HepG2 (cell line): ENCODE results near the gene STX10. TPM values are rescaled to one million over a fixed set of nuclear protein-coding genes. Genes with fewer than 3 reads are reported as not detected.

Experiments
- BRF2 ChIP-seq: sonication (generic); formaldehyde crosslinking; IDR thresholded peaks from 2 replicates; pipeline ENCODE4 v1.8.1; 2022; ENCODE audit warnings: mild to moderate bottlenecking, missing genetic modification reagents
- CBX2 ChIP-seq, 2 experiments: fragments of 200-600 bp in 1 of 2; sonication (generic); formaldehyde crosslinking in 1 of 2; IDR thresholded peaks; 2 replicates each; pipeline versions ENCODE4 v1.7.0 to v1.8.1; 2018 to 2022; ENCODE audit warnings: low read depth in 2 of 2, low read length in 1 of 2, mild to moderate bottlenecking in 1 of 2, missing genetic modification reagents in 1 of 2
- DMTF1 ChIP-seq: sonication (generic); formaldehyde crosslinking; IDR thresholded peaks from 2 replicates; pipeline ENCODE4 v1.4.0; 2020; ENCODE audit warnings: mild to moderate bottlenecking, missing genetic modification reagents
- DPF2 ChIP-seq: sonication (generic); formaldehyde crosslinking; IDR thresholded peaks from 2 replicates; pipeline ENCODE4 v1.4.0; 2020; ENCODE audit warnings: mild to moderate bottlenecking, low read depth, missing genetic modification reagents, borderline replicate concordance
- EHMT2 ChIP-seq: fragments of 200-600 bp; sonication (generic); IDR thresholded peaks from 2 replicates; pipeline ENCODE4 v1.7.0; 2017; ENCODE audit warnings: antibody characterized with exemption, low read depth, low read length, borderline replicate concordance
- ETS1 ChIP-seq: sonication (generic); formaldehyde crosslinking; IDR thresholded peaks from 2 replicates; pipeline ENCODE4 v1.4.0; 2020; ENCODE audit warnings: missing genetic modification reagents
- FOXJ3 ChIP-seq: sonication (generic); formaldehyde crosslinking; IDR thresholded peaks from 2 replicates; pipeline ENCODE4 v1.4.0; 2020; ENCODE audit warnings: missing genetic modification reagents, mild to moderate bottlenecking, borderline replicate concordance
- GTF2F1 ChIP-seq: fragments of 150-350 bp; IDR thresholded peaks from 2 replicates; pipeline ENCODE4 v1.6.1; 2014; ENCODE audit warnings: low read length
- HMGA1 ChIP-seq: sonication (generic); formaldehyde crosslinking; conservative IDR thresholded peaks from 2 replicates; pipeline ENCODE4 v1.4.0; 2020; ENCODE audit warnings: missing genetic modification reagents
- HNF4A ChIP-seq: sonication (generic); formaldehyde crosslinking; IDR thresholded peaks from 2 replicates; pipeline ENCODE4 v1.4.0; 2020; ENCODE audit warnings: missing genetic modification reagents
- MAF1 ChIP-seq: sonication (generic); formaldehyde crosslinking; IDR thresholded peaks from 2 replicates; pipeline ENCODE4 v1.5.0; 2020; ENCODE audit warnings: missing genetic modification reagents, borderline replicate concordance
- MEIS2 ChIP-seq: sonication (generic); formaldehyde crosslinking; IDR thresholded peaks from 2 replicates; pipeline ENCODE4 v1.9.0; 2021; ENCODE audit warnings: mild to moderate bottlenecking, missing genetic modification reagents
- MTA3 ChIP-seq: sonication (generic); formaldehyde crosslinking; IDR thresholded peaks from 2 replicates; pipeline ENCODE4 v1.4.0; 2020; ENCODE audit warnings: missing genetic modification reagents
- RBFOX2 ChIP-seq: fragments of 200-400 bp; formaldehyde crosslinking; IDR thresholded peaks from 2 replicates; pipeline ENCODE4 v1.6.1; 2017; ENCODE audit warnings: low read depth, mild to moderate bottlenecking, low read length
- SMARCE1 ChIP-seq: fragments of 450-650 bp; IDR thresholded peaks from 2 replicates; pipeline ENCODE4 v1.6.1; 2017; ENCODE audit warnings: borderline replicate concordance
- SP140L ChIP-seq: sonication (generic); formaldehyde crosslinking; IDR thresholded peaks from 2 replicates; pipeline ENCODE4 v1.4.0; 2020; ENCODE audit warnings: missing genetic modification reagents, borderline replicate concordance
- SUZ12 ChIP-seq: fragments of 150-350 bp; IDR thresholded peaks from 2 replicates; pipeline ENCODE4 v1.6.1; 2014; ENCODE audit warnings: low read depth, low read length
- ZMAT5 ChIP-seq: sonication (generic); formaldehyde crosslinking; IDR thresholded peaks from 2 replicates; pipeline ENCODE4 v1.5.0; 2020; ENCODE audit warnings: mild to moderate bottlenecking, low read depth, missing genetic modification reagents, borderline replicate concordance
- ZNF30 ChIP-seq: sonication (generic); formaldehyde crosslinking; IDR thresholded peaks from 2 replicates; pipeline ENCODE4 v1.5.0; 2020; ENCODE audit warnings: mild to moderate bottlenecking, missing genetic modification reagents
- ZNF749 ChIP-seq: sonication (generic); formaldehyde crosslinking; IDR thresholded peaks from 2 replicates; pipeline ENCODE4 v1.8.0; 2022; ENCODE audit warnings: mild to moderate bottlenecking, missing genetic modification reagents, moderate library complexity, borderline replicate concordance
- ZNF800 ChIP-seq: sonication (generic); formaldehyde crosslinking; IDR thresholded peaks from 2 replicates; pipeline ENCODE4 v1.4.0; 2020; ENCODE audit warnings: missing genetic modification reagents
- ZNF83 ChIP-seq: sonication (generic); formaldehyde crosslinking; IDR thresholded peaks from 2 replicates; pipeline ENCODE4 v1.4.0; 2020; ENCODE audit warnings: missing genetic modification reagents, mild to moderate bottlenecking, borderline replicate concordance
- polyA plus RNA-seq, 8 experiments: library from polyadenylated mRNA; depleted of rRNA in 3 of 8; stranded (reverse) in 7 of 8; unstranded in 1 of 8; fragments of >200 nt; fragmentation: Illumina TruSeq in 4 of 8; extraction: Trizol in 4 of 8; gene quantifications; 2 replicates each; pipeline versions ENCODE4 v1.2.1 to v1.2.3, GENCODE V29; 2011 to 2016; ENCODE audit warnings: low read depth in 4 of 8, missing spikeins in 1 of 8, mixed read lengths in 1 of 8; ENCODE audit not compliant: insufficient read depth in 1 of 8
- total RNA-seq, 5 experiments: library from RNA; depleted of rRNA; stranded (reverse); fragments of >200 nt; fragmentation: Illumina TruSeq; extraction: Trizol; gene quantifications; 2 replicates each; pipeline ENCODE4 v1.2.3, GENCODE V29; 2016; ENCODE audit warnings: low read depth in 1 of 5

Gene STX10
- total and polyA plus RNA-seq, 2 of the 13 experiments (the other 11 are each of a cell fraction or from before 2014, with no cell fraction given), result 47.9 to 66.4 TPM

- TF ChIP-seq MAF1 (CRISPR knock-in tag), result 0 out of 2 replicates have a peak, but pooled peaks have one; percentile 42
- TF ChIP-seq ZNF800 (CRISPR knock-in tag), result peak; percentile 56
- TF ChIP-seq ETS1 (CRISPR knock-in tag), result 0 out of 2 replicates have a peak, but pooled peaks have one; percentile 33
- TF ChIP-seq ZMAT5 (CRISPR knock-in tag), result no peak
- peak; percentile 80 for TF ChIP-seq RBFOX2
- TF ChIP-seq SP140L (CRISPR knock-in tag), result no peak
- no peak for TF ChIP-seq FOXJ3 (CRISPR knock-in tag)
- no peak for TF ChIP-seq SUZ12
- TF ChIP-seq GTF2F1, result no peak
- no peak for TF ChIP-seq ZNF30
- TF ChIP-seq ZNF749 (CRISPR knock-in tag), result no peak
- TF ChIP-seq HMGA1 (CRISPR knock-in tag), result no peak
- no peak for TF ChIP-seq ZNF83 (CRISPR knock-in tag)
- 0 out of 2 replicates have a peak, but pooled peaks have one; percentile 7 for TF ChIP-seq HNF4A (CRISPR knock-in tag)
- TF ChIP-seq MEIS2, result peak; percentile 53; the same call in 1 of the 2 replicates
- TF ChIP-seq CBX2 (IDR thresholded peaks at IDR 0.05; ENCODE audit: low read depth, low read length), result no peak
- no peak for TF ChIP-seq CBX2 (CRISPR knock-in tag; IDR thresholded peaks at IDR 0.05; ENCODE audit: low read depth)
- TF ChIP-seq MTA3 (CRISPR knock-in tag), result no peak
- TF ChIP-seq DPF2 (CRISPR knock-in tag), result no peak
- TF ChIP-seq BRF2 (CRISPR knock-in tag), result no peak
- no peak for TF ChIP-seq DMTF1
- no peak for TF ChIP-seq SMARCE1
- no peak for TF ChIP-seq EHMT2
Observed at GRCh38 chr19:13151605-13152355, 1.6 kb upstream of the STX10 start (continued).
